ENCODE measurements around the gene H19.

The H19 gene

GRCh38 chr11:1990872-1991578 is 6.6 kb downstream of the H19 start (continued):
- no peak for TF ChIP-seq ZNF596 (tag by site-specific recombination; IDR thresholded peaks at IDR 0.05)
- TF ChIP-seq ATF2 (tag by site-specific recombination; IDR thresholded peaks at IDR 0.05; ENCODE audit: low read depth), result no peak
- TF ChIP-seq KLF10 (tag by site-specific recombination; IDR thresholded peaks at IDR 0.05), result no peak
- no peak for TF ChIP-seq MYNN (tag by site-specific recombination; IDR thresholded peaks at IDR 0.05; ENCODE audit: borderline replicate concordance)
- TF ChIP-seq ZNF639 (tag by site-specific recombination; IDR thresholded peaks at IDR 0.05), result no peak
- TF ChIP-seq ZNF837 (tag by site-specific recombination; IDR thresholded peaks at IDR 0.05), result no peak
- TF ChIP-seq ZBTB8A (tag by site-specific recombination; IDR thresholded peaks at IDR 0.05), result no peak
- TF ChIP-seq GLI4 (tag by site-specific recombination; IDR thresholded peaks at IDR 0.05), result no peak
- TF ChIP-seq SETDB1 (IDR thresholded peaks at IDR 0.05; ENCODE audit: insufficient read length, low read length), result no peak

- ChIA-PET POLR2A (no interaction called here), CTCF (no interaction called here)
- H3K4me1 ChIP-seq (ENCODE audit: control insufficient read depth, insufficient read depth, low read length), result no peaks in the 10 kb centered on the region
Measured at GRCh38 chr11:1989953-1990352, 7.7 kb downstream of the H19 start.

GRCh38 chr11:1988667-1989317 is 8.8 kb downstream of the H19 start:
- Histone ChIP-seq H3K4me1 (ENCODE audit: control insufficient read depth, insufficient read depth, low read length) (no peaks in the 10 kb centered on the region), H3K4me3 (ENCODE audit: low read depth, low read length) (no peak overlapping the region), H3K36me3 (ENCODE audit: control insufficient read depth in 2 of 2, insufficient read depth in 1 of 2, low read length in 2 of 2) (no peaks in the 10 kb centered on the region), H3K9me3 (ENCODE audit: control insufficient read depth, insufficient read depth, low read depth, low read length) (no peaks in the 10 kb centered on the region), H3K27ac (ENCODE audit: extremely low read depth, low read depth, low read length) (no peak overlapping the region)
- ChIA-PET POLR2A (no interaction called here), CTCF (interaction anchor here (0.6 kb wide), 1 partner anchor 10 kb away, joined by 5 read pairs; no protein-coding TSS in a partner anchor)
- TF ChIP-seq BCL11B (tag by site-specific recombination; IDR thresholded peaks at IDR 0.05; ENCODE audit: low read depth), result no peak
- no peak for TF ChIP-seq GLIS1 (tag by site-specific recombination; IDR thresholded peaks at IDR 0.05)
- TF ChIP-seq ZNF561 (tag by site-specific recombination; IDR thresholded peaks at IDR 0.05; ENCODE audit: borderline replicate concordance), result no peak
- TF ChIP-seq HOXA7 (CRISPR knock-in tag; IDR thresholded peaks at IDR 0.05; ENCODE audit: borderline replicate concordance), result no peak
- TF ChIP-seq ZNF274 (IDR thresholded peaks at IDR 0.05; ENCODE audit: low read length), result no peak
- no peak for TF ChIP-seq ZNF274 (tag by site-specific recombination; IDR thresholded peaks at IDR 0.05; ENCODE audit: borderline replicate concordance)
- no peak for TF ChIP-seq ZBTB17 (tag by site-specific recombination; IDR thresholded peaks at IDR 0.05)
- no peak for TF ChIP-seq CTCF (tag by site-specific recombination; IDR thresholded peaks at IDR 0.05)

More at GRCh38 chr11:1989953-1990352, 7.7 kb downstream of the H19 start:
- H3K4me3 ChIP-seq (ENCODE audit: low read depth, low read length), result no peak overlapping the region
- no peak overlapping the region for H3K27ac ChIP-seq (ENCODE audit: extremely low read depth, low read depth, low read length)
- no peaks in the 10 kb centered on the region for H3K36me3 ChIP-seq (ENCODE audit: control insufficient read depth in 2 of 2, insufficient read depth in 1 of 2, low read length in 2 of 2)
- TF ChIP-seq KLF17 (tag by site-specific recombination; IDR thresholded peaks at IDR 0.05) (no peak), KLF1 (tag by site-specific recombination; IDR thresholded peaks at IDR 0.05) (no peak), PRDM4 (tag by site-specific recombination; IDR thresholded peaks at IDR 0.05) (no peak), KLF8 (tag by site-specific recombination; IDR thresholded peaks at IDR 0.05) (no peak)
- no peaks in the 10 kb centered on the region for H3K9me3 ChIP-seq (ENCODE audit: control insufficient read depth, insufficient read depth, low read depth, low read length)
